ENCODE results near the gene BFSP2.

DNA sequence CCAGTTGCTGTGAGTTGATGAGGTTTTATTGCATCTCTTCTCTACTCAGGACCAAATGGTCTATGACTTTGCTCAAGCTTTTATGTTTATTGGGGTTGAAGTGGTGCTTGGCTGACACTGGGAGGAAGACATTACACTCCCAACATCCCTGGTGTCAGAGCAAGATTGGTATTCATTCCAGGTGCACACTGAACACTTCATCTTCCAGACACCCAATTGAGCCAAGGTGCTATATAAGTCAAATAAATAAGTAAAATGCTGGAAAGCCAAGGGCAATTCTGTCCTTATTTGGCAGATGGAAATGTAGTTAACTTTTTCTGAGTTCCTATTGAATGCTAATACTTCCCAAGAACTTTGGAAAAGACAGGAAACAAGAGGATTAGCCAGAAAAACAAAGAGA lies 120.4 kb downstream of the BFSP2 start:
- no peak for TF ChIP-seq CTCF (IDR thresholded peaks at IDR 0.05; ENCODE audit: poor library complexity)
- TF ChIP-seq EZH2 (IDR thresholded peaks at IDR 0.05; ENCODE audit: borderline replicate concordance) = no peak
- TF ChIP-seq EZH2phosphoT487 (IDR thresholded peaks at IDR 0.05; ENCODE audit: low read depth, severe bottlenecking, unreplicated experiment) = no peak
